PFSK-1 (cell line): ENCODE results near the gene C1QTNF4.

Experiments
- POLR2AphosphoS5 ChIP-seq: IDR thresholded peaks from 2 replicates; pipeline ENCODE4 v1.6.1; 2012; ENCODE audit warnings: low read depth, mild to moderate bottlenecking, control low read depth, low read length, moderate library complexity
- SIN3A ChIP-seq: IDR thresholded peaks from 2 replicates; pipeline ENCODE4 v1.6.1; 2012; ENCODE audit warnings: mild to moderate bottlenecking, low read length, moderate library complexity, borderline replicate concordance; ENCODE audit not compliant: insufficient read depth
- TAF1 ChIP-seq: IDR thresholded peaks from 2 replicates; pipeline ENCODE4 v1.6.1; 2012; ENCODE audit warnings: low read length, control low read depth, borderline replicate concordance; ENCODE audit not compliant: insufficient read depth

DNA sequence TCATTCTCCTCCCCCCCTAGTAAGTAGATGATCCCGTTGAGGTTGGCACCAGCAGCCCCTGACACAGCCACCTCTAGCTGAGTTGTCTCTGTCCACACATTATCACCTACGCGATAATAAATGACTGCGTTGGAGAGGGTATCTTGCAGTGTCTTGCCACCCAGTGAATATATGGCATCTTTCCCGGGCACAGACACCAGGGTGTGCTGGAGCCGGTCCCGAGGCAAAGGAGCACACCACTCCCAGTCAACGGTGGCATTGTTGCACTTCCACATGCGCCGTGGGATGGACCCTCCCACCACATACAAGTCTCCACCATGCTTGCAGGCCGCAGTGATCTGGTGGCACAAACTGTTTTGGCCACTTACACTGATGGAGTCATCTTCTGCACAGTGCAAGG, 20.9 kb downstream of the C1QTNF4 start:
- TF ChIP-seq TAF1, result no peak
- no peak for TF ChIP-seq SIN3A
- TF ChIP-seq POLR2AphosphoS5, result no peak
